Measurements from ENCODE around the gene PDE6C.

Gene PDE6C

DNA sequence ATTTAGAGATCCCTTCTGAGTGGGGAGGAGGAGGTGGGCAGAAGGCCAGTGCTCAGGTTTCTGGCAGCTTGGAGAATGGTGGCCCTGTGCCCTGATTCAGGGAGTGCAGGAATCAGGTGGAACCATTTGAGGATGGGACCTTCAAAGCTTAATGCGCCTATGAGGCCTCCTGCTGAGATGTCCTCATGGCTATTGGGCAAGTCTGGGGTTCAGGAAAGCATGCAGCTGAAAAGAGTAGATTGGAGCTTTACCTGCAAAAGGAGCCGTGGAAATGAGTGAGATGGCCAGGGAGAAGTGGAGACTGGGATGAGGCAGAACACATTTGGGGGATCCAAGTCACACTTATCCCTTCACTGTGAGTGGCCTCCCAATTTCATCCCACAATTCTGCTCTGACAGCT is 39.7 kb upstream of the PDE6C start:
- no peak for DNase-seq (ENCODE audit: low read depth)
- H3K4me3 ChIP-seq (ENCODE audit: control insufficient read depth, low read depth, low read length): no peak overlapping the region
- TF ChIP-seq, protein P1, sequence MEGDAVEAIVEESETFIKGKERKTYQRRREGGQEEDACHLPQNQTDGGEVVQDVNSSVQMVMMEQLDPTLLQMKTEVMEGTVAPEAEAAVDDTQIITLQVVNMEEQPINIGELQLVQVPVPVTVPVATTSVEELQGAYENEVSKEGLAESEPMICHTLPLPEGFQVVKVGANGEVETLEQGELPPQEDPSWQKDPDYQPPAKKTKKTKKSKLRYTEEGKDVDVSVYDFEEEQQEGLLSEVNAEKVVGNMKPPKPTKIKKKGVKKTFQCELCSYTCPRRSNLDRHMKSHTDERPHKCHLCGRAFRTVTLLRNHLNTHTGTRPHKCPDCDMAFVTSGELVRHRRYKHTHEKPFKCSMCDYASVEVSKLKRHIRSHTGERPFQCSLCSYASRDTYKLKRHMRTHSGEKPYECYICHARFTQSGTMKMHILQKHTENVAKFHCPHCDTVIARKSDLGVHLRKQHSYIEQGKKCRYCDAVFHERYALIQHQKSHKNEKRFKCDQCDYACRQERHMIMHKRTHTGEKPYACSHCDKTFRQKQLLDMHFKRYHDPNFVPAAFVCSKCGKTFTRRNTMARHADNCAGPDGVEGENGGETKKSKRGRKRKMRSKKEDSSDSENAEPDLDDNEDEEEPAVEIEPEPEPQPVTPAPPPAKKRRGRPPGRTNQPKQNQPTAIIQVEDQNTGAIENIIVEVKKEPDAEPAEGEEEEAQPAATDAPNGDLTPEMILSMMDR (IDR thresholded peaks at IDR 0.05; ENCODE audit: control insufficient read depth, insufficient read depth, low read depth, low read length, missing control alignments): no peak

DNA sequence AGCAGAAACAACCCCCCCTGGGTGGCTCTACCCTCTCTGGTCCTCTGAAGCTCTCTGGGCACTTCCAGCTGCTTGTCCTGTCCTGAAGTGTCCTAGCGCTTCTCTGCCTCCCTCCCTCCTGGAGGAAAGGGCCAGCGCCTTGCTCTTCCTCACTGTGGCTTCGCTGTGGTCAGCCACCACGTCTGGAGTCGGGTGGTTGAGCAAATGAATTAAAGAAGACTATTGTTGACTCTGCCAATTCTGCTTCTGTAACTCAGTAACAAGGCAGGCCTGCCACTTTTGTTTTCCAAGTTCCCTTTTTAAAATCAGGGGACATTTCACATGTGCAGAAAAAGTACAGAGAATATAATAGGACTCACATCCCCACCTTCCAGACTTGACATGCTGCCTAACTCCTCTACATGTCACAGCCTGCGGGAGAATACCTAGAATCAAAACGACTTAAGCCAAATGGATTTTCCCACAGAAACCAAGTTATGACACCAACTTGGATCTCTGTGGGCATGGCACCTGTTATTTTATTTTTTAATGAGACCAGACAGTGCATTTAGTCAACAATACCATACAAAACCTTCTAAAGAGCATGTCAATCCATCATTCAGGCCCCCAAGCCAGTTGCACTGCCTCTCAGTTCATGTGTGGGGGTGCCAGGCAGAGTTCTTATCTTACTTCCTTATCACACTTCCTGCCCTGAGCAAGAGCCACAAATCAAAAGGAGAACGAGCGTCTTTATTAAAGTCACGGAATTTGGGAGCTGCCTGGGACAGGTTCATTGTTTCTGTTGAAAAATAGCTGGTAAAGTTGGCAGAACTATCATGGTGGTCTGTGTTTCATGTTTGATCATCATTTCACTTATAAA is 39.1 kb upstream of the PDE6C start:
- no peak for DNase-seq (ENCODE audit: low read depth)
- no peak overlapping the region for H3K4me3 ChIP-seq (ENCODE audit: control insufficient read depth, low read depth, low read length)
- TF ChIP-seq, protein P1 (IDR thresholded peaks at IDR 0.05; ENCODE audit: control insufficient read depth, insufficient read depth, low read depth, low read length, missing control alignments): no peak

DNA sequence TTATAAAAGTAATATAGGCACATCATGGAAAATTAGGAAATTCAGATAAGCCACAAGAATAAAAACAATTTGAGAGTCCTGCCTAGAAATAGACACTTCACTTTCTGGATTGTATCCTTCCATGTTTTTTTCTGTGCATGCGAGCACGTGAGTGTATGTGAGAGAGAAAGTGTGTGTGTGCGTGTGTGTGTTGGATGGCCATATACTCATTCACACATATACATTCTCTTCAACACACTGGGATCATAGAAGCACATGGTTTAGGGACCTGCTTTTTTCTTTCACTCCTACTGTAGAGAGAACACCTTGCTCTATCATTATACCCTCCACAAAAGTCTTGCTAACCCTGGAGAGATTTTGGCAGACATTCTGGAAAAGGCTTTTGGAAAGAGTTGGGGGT is 38.4 kb upstream of the PDE6C start:
- no peak overlapping the region for H3K4me3 ChIP-seq (ENCODE audit: control insufficient read depth, low read depth, low read length)
- TF ChIP-seq, protein P1 (IDR thresholded peaks at IDR 0.05; ENCODE audit: control insufficient read depth, insufficient read depth, low read depth, low read length, missing control alignments): no peak
- DNase-seq (ENCODE audit: low read depth): no peak

DNA sequence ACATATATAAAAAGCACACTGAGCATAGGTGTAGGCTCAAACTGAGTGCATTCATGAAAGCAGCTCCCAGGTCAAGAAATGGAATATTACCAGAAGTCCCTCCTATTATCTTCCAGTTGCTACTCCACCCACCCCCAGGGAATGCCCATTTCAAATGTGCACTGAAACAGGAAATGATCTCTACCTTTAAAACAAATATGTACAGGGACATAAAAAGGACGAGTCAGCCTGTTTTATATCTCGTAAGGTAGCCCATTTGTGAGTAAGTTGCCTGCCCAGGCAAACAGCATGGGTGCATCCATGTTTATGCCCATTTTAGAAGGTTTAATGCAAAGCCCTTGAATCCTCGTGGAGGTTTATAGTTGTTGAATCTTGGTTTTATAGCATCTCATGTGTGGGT is 35.4 kb upstream of the PDE6C start:
- H3K4me3 ChIP-seq (ENCODE audit: control insufficient read depth, low read depth, low read length): no peak overlapping the region
- no peak for DNase-seq (ENCODE audit: low read depth)
- TF ChIP-seq, protein P1 (IDR thresholded peaks at IDR 0.05; ENCODE audit: control insufficient read depth, insufficient read depth, low read depth, low read length, missing control alignments): no peak

DNA sequence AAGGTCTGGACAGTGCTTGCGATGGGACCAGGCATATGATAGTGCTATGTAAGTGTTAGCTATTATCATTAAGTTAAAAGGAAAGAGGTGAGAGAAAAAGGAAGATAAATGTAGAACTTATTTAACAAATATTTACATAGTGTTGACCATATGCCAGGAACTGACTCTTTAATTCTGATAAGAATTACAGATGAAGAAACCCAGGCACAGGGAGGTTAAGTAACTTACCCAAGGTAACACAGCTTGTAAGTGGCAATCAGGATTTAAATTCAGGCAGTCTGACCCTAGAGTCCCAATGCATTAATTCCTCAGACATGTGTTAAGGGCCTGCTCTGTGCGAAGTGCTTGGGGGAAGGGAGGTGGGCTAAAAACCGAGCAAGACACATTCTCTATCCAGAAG is 34.8 kb upstream of the PDE6C start:
- TF ChIP-seq, protein P1 (IDR thresholded peaks at IDR 0.05; ENCODE audit: control insufficient read depth, insufficient read depth, low read depth, low read length, missing control alignments): no peak
- H3K4me3 ChIP-seq (ENCODE audit: control insufficient read depth, low read depth, low read length): no peak overlapping the region
- DNase-seq (ENCODE audit: low read depth): no peak

DNA sequence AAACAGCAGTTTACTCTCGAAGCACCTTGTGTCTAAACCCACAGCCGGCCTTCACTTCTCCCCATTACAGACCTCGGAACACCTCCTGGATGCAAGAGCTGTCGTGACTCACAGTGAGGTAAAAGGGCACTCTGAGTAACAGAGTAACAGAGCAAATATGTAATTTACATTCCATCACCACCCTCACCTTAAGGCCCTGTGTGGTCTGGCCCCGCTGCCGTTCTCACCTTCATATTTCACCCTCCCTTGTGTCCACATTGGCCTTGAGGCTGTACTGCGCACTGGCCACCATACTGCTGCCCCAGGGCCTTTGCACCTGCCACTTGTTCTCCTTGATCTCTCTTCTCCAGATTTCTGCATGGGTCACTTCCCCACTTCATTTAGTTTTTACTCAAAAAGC is 33.2 kb upstream of the PDE6C start:
- H3K4me3 ChIP-seq (ENCODE audit: control insufficient read depth, low read depth, low read length): no peak overlapping the region
- DNase-seq (ENCODE audit: low read depth): no peak
- TF ChIP-seq, protein P1 (IDR thresholded peaks at IDR 0.05; ENCODE audit: control insufficient read depth, insufficient read depth, low read depth, low read length, missing control alignments): no peak
